ENCODE measurements around the gene RAB3IP. TPM values are rescaled to one million over a fixed set of nuclear protein-coding genes. Genes with fewer than 3 reads are reported as not detected.
A peak's percentile ranks its signal among the peaks of the same experiment; 100 is the strongest.
"Not testable (repeated sequence)": the region's sequence is repeated elsewhere in the genome, so short reads cannot be mapped to it uniquely, and the experiment has no call there.

RAB3IP gene
- total RNA-seq, 1 donor from 2014 or later: 23.0 TPM

DNA sequence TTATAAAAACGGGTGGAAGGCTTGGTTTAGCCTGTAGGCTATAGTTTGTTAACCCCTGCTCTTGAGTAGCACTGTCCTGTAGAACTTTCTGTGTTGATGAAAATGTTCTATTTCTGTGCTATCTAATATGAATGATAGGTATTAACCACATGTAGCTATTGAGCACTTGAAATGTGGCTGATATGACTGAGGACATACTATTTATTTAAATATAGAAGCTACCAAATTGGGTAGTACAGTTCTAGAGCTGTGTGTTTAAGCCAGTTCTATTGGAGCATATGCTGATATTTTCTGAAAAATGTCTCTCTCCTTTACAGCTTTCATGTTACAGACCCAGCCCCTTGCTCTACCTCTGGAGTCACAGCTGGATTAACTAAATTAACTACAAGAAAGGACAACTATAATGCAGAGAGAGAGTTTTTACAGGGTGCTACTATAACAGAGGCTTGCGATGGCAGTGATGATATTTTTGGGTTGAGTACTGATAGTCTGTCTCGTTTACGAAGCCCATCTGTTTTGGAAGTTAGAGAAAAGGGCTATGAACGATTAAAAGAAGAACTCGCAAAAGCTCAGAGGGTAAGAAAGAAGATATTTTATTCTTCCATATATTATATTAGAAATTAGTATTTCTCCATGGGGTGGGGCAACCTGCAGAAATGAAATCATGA is 17.6 kb downstream of the RAB3IP start:
- DNase-seq: no peak

DNA sequence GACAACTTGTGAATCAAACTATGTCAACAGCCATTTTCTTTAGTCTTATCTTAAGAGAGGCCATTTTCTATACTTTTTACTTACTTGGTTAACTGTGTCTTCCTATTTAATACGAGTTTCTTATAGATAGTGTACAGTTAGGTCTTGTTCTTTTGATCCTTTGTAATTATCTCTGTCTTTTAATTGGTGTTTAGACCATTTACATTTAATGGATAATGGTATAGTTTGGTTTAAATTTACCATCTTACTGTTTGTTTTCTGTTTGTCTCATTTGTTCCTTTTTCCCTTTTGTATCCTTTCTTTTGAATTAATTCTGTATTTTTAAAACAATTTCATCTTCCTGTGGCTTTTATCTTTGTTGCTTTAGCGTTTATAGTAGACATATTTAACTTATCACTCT is 19.4 kb downstream of the RAB3IP start:
- no peak for DNase-seq

DNA sequence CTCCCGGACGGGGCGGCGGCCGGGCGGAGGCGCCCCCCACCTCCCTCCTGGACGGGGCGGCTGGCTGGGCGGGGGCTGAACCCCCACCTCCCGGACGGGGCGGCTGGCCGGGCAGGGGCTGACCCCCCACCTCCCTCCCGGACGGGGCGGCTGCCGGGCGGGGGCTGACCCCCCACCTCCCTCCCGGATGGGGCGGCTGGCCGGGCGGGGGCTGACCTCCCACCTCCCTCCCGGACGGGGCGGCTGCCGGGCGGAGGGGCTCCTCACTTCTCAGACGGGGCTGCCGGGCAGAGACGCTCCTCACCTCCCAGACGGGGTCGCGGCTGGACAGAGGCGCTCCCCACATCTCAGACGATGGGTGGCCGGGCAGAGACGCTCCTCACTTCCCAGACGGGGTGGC is 20.9 kb downstream of the RAB3IP start:
- DNase-seq: not testable (repeated sequence)

DNA sequence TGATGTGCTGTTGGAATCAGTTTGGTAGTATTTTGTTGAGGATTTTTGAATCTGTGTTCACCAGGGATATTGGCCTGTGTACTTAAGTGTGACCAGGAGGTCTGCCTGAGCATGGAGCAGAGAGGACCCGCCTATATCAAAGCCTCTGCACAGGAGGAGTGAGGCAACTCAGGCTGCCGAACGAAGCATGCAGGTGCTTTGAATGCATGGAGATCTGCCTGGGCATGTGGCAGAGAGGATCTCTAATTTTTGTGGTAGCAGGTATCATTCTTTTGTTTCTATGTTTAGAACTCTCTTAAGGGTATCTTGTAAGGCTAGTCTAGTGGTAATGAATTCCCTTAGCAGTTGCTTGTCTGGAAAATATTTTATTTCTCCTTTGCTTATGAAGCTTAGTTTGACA is 26.9 kb downstream of the RAB3IP start:
- DNase-seq: no peak

DNA sequence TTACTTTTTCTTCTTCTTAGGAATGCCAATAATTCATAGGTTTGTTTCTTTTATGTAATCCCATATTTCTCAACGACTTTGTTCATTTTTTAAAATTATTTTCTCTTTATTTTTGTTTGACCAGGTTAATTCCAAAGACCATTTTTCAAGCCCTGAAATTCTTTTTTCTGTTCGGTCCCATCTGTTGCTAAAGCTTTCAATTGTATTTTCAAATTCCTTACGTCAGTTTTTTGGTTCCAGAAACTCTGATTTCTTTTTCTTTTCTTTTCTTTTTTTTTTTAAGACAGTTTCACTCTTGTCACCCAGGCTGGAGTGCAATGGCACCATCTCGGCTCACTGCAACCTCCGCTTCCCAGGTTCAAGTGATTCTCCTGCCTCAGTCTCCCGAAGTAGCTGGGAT is 27.6 kb downstream of the RAB3IP start:
- DNase-seq: no peak

DNA sequence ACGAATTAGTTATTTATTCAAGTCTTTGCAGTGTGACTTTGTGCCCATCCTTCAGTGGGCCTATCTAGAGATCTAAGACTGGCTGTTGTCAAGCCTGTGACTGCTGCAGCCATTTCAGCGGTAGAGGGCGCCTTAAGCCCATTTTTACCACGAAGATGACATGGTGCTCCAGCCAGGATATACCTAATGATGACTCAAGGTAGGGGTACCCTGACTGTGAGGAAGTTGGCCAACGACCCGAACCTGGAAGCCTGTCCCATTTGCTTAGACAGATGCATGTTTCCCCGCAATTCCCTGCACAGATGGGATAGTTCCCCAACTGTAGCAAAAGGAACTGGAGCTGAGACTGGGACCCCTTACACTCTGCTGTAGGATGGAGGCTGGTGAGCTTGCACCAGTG is 41.3 kb downstream of the RAB3IP start:
- DNase-seq: no peak

DNA sequence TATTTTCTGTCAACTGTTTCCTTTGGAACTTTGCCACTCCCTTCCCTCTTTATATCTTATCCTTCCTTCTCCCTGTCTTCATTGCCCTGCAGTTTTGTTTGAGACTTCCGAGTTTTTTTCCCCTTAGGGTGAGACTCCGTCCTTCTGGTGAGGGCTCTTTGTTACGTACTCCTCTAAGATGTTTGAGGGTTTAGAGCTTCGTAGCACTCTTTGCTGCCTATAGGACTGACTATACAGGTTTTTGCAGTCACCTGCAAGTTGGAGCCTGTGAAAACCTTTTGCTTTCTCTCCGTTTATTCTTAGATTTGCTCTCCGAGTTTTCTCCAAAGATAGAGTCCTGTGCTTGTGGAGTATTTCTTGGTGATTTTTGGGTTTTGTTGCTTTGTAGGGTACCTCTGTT is 44.7 kb downstream of the RAB3IP start:
- peak; percentile 15 for DNase-seq

DNA sequence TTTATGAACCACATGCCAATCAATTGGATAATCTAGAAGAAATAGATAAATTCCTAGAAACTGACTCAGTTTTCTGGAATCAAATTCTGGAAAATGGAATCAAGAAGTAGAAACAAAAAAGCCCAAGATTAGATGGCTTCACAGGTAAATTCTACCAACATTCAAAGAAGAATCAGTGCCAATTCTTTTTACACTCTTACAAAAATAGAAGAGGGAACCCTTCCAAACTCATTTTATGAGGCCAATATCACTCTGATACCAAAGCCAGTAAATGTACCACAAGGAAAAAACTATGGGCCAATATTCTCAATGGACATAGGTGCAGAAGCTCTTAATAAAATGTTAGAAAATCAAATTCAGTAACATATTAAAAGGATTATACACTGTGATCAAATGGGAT is 50.7 kb downstream of the RAB3IP start:
- no peak for DNase-seq

DNA sequence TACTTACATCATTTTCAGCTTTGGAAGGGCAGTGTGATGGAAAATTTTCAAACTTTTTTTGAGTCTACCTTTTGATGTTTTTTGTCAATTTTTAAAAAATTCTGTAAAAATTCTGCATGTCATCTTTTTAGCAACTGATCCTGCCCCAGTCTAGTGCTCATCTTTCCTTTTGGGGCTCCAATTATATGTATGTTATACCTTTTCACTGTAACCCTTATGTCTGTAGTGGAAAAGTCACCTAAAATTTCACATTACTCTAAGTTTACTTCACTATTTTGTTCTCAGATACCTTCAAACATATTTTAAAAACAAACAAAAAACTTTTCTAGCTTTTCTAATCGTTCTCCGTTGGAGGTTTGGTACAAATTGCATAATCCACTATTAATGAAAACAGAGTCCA is 53.9 kb downstream of the RAB3IP start:
- DNase-seq: no peak

DNA sequence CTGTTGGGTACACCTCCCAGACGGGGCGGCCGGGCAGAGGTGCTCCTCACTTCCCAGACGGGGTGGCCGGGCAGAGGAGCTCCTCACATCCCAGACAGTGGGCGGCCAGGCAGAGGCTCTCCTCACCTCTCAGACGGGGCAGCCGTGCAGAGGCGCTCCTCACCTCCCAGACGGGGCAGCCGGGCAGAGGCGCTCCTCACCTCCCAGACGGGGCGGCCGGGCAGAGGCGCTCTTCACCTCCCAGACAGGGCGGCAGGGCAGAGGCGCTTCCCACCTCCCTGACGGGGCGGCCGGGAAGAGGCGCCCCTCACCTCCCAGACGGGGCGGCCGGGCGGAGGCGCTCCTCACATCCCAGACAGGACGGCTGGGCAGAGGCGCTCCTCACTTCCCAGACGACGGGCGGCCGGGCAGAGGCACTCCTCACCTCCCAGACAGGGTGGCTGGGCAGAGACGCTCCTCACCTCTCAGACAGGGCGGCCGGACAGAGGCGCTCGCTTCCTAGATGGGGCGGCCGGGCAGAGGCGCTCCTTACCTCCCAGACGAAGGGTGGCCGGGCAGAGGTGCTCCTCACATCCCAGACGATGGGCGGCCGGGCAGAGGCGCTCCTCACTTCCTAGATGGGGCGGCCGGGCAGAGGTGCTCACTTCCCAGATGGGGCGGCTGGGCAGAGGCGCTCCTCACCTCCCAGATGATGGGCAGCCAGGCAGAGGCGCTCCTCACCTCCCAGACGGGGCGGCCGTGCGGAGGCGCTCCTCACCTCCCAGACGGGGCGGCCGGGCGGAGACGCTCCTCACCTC is 68.6 kb downstream of the RAB3IP start:
- not testable (repeated sequence) for DNase-seq

DNA sequence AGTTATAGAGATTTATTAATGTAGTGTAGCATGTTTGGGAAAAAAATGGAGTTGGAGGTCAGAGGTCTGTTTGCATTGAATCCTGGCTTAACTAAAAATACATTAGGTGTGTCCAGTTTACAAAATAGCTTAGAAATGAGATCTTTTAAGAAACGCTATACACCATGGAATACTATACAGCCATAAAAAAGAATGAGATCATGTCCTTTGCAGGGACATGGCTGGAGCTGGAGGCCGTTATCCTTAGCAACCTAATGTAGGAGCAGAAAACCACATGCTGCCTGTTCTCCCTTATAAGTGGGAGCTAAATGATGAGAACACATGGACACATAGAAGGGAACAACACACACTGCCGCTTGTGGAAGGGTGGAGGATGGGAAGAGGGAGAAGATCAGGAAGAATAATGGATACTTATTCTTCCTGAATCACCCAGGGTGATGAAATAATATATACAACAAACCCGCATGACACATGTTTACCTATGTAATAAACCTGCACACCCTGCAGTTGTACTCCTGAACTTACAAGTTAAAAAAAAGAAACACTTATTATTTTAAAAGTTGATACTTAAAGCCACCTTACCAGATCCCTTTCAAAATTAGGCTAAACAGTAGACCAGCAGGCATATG is 72.3 kb downstream of the RAB3IP start:
- no peak for DNase-seq

DNA sequence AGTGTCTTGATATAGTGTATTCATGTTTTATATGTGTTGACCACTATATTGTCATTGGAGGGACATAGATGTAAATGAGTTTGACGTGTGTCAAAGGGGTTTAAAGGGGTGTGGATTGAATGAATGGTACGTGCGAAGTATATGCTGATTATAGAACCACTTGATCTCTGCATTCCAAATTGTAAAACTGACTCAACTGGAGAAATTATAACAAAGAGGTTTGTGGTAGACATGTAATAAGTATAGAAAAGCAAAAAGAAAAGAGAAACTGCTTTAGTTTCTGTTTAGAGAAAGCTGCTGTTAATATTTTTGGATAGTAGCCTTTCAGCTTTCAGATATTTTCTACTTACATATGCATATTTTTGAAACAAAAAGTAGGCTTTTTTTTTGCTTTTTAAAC is 77.4 kb downstream of the RAB3IP start:
- DNase-seq: no peak

DNA sequence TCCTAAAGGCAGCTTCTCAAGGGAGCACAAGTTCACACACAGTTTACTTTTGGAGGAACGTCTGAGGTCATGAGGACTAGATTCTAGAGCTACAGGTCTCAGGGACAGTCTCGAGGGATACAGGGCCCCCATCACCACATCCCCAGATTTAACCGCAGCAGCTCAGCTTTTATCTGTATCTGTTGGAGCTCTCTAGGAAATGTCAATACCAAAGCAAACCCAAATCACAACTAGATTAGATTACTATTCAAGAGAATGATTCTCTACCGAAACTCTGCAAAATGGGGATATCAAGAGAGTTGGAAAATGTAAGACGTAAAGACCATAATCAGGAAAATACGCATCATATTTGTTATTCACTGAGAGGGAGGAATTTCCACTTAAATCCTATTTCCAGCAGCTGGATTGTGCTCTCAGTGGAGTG is 82.4 kb downstream of the RAB3IP start:
- DNase-seq: no peak

DNA sequence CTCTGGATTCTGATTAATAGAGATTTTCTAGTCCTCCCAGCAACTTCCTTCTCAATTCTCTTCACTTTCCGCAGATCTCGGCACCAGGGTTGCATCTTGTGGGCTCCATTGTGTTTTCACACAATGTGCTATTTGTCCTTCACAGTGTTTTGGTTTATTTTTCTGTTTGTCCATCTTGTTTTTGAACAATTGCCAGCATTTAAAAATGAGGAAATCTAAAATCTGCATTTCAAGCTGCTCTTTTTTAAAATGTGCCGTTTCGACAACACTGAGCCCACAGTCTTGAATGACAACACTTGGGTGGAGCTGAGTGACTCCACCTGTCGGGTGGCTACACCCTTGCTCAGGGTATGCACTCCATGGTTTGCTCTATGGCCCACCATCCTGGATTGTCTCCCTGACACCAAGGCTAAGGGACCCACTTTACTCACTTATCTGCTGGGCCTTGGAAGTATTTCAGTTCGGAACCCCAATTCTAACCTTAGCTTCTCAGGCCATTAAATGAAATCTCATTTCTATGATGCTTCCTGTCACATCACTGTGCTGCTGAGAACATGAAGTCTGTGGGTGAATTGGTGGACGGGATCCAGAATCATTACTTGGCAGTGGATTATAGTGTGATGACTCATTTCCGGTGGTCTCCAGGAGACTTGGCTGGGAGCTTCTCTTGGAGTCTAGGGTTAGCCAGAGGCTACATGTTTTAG is 82.9 kb downstream of the RAB3IP start:
- peak; percentile 45 for DNase-seq

DNA sequence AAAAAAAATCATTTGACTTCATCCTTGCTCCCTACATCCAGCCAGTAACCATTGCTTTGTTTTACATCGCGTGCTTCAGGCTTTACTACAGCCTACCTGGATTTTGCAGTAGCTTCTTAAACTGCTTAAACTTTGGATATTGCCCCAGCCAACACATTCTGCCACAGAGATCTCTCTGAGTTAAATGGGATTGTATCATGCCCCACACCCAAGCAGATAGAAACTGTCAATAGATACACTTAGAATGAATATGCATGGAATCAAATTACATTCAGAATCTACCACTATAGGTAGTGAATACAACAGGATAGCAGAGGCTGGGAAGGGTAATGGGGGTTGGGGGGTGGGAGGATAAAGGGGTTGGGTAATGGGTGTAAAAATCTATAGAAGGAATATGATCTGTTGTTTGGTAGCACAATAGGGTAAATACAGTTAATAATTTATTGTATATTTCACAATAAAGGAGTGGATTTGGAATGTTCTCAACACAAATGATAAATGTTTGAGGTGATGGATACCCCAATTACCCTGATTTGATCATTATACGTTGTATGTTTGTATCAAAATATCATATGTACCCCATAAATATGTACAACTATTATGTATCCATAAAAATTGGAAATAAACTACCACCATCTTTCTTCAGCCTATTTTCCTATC is 83.7 kb downstream of the RAB3IP start:
- DNase-seq: no peak

DNA sequence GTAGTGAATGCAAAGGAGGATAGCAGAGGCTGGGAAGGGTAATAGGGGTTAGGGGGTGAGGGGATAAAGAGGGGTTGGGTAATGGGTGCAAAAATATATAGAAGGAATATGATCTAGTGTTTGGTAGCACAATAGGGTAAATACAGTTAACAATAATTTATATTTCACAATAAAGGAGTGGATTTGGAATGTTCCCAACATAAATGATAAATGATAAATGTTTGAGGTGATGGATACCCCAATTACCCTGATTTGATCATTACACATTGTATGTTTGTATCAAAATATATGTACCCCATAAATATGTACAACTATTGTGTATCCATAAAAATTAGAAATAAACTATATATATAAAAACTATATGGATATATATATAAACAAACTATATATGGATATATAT is 85.4 kb downstream of the RAB3IP start:
- DNase-seq: no peak

DNA sequence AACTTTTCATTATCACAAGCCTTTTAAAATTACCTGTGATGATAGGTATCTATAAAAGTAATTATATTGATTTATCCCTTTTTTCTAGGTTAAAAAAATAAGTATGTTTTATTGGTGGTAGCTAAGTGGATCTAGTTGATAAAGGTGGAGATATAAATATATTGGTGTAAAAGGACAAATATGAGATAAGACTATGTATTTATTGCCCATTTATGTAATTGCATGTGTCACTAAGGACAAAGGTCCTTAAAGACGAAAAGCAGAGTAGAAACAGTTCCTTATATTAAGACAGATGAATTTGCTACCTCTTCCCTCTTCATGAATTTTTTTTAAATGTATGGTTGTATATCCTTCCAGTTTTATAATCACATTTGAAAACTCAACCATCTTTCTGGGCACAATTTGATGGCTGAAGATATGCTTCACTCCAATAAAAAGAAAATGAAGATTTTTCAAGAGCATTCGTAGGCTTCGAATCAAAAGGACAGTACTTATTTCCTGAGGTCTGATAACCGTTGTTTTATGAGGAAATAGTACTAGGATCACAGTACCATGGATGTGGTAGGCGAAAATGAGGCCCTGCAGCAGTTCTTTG is 86.4 kb downstream of the RAB3IP start, which contains the start of gene MYRFL:
TSS of gene MYRFL (plus strand) at position 262 of the 595 bp plus-strand sequence. CDS start at position 553, 291 bp downstream.
- no peak for DNase-seq

DNA sequence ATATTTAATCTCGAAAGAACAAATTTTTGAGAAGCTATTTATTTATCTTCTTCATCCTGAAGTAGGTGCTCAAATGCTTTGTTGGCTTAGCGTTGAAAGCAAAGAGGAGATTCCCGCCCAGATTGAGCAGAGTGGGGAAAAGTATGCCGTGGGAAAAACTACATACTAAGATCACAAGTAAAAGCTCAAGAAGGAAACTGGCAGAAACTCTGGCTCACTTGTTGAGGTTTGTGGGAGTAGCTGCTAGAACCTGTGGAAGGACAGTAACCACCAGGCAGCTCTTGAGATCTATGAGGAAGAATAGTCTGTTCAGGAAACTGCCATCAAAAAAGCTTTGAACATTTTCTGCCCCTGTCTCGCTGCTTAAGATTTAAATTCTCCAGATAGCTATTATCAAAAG is 90.2 kb downstream of the RAB3IP start:
- DNase-seq: no peak

DNA sequence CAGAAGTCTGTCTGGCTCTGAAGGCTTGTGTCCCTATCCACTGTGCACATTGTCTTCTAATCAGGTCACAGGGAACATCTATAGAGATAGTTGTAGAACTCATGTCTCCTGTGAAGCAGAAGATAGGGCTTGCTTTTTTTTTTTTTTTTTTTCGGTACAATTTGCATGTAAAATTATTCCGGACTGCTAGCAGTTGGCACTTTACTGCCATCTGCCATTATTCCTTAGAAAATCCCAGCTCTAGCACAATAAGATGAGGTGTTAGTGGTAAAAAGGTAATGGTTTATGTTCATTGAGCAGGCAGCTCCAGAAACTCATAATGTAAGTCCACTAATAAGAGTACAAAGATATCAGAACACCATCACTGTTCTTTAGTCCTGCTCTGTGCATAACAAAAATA is 95.0 kb downstream of the RAB3IP start:
- no peak for DNase-seq

DNA sequence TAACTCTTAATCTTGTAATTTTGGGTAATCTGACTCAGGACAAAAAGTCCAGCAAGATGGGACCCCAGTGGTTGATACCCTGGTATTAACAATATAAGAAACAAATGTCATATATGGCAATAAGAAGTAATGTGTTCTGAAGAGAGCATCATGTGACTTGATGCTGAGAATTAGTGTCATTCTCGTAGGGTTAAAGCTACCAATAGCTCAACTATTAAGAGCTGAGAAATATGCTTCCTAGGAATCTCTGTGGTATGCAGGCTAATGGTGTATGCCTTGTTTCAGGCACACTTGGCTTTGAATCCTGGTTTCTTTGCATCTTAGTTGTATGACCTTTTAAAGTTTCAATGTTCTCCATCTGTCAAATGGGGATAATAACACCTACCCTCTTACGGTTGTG is 95.5 kb downstream of the RAB3IP start:
- DNase-seq: no peak

DNA sequence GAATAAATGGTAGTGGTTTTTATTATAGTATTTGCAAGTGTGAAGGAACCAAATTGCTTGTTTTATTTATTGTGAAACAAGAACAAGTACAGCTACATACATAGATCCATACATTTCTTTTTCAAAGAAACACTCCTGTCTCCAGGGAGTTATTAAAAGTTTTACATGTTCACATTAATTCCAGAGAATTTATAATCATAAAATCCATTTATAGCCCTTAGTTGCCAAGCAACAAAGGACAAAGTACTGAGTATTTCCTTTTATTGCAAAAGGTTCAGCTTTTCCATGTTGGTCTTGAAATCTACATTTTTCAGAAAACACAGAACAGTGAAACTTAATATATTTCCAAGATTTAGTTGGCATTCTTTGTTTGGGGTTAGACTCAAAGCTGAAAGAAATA is 95.9 kb downstream of the RAB3IP start:
- DNase-seq: no peak

DNA sequence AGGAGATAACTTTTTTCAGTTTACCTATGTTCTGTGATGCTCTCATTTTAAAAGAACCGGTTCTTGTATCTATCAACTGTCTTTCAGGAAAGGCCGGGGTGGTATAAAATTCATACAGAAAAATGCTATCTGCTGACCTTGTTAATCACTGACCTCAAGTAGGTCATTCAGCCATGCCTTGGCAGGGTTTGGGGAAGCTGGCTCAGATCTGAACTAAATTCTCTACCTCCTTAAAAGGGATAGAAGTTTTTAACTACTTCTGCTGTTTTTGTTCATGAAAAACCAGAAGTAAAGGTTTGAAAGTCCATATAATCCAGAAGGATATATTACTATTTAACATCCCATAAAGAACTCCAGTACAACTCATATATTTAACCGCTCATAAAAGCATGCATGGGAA is 96.4 kb downstream of the RAB3IP start:
- DNase-seq: no peak

All from tongue (tissue), 2 donors.